ENCODE results near the gene CACNG1.
"Not testable (repeated sequence)": the region's sequence is repeated elsewhere in the genome, so short reads cannot be mapped to it uniquely, and the experiment has no call there.

The CACNG1 gene

DNA sequence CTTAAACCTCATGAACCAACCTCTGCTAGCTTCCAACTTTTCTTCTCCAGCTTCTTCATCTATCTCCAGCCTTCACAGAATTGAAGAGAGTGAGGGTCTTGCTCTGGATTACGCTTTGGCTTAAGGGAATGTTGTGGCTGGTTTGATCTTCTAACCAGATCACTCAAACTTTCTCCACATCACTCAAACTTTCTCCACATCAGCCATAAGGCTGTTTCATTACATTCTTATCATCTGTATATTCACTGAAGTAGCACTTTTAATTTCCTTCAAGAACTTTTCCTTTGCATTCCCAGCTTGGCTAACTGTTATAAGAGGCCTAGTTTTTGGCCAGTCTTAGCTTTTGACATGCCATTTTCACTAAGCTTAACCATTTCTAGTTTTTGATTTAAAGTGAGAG is 52.3 kb downstream of the CACNG1 start:
- DNase-seq (ENCODE audit: low read depth) = no peak
- TF ChIP-seq, protein P1, sequence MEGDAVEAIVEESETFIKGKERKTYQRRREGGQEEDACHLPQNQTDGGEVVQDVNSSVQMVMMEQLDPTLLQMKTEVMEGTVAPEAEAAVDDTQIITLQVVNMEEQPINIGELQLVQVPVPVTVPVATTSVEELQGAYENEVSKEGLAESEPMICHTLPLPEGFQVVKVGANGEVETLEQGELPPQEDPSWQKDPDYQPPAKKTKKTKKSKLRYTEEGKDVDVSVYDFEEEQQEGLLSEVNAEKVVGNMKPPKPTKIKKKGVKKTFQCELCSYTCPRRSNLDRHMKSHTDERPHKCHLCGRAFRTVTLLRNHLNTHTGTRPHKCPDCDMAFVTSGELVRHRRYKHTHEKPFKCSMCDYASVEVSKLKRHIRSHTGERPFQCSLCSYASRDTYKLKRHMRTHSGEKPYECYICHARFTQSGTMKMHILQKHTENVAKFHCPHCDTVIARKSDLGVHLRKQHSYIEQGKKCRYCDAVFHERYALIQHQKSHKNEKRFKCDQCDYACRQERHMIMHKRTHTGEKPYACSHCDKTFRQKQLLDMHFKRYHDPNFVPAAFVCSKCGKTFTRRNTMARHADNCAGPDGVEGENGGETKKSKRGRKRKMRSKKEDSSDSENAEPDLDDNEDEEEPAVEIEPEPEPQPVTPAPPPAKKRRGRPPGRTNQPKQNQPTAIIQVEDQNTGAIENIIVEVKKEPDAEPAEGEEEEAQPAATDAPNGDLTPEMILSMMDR (IDR thresholded peaks at IDR 0.05; ENCODE audit: control insufficient read depth, extremely low read depth, insufficient read depth) = no peak
- no peak overlapping the region for H3K4me3 ChIP-seq (ENCODE audit: low read depth, low read length)

- no peak overlapping the region for H3K4me3 ChIP-seq (ENCODE audit: low read depth, low read length)
- no peak for DNase-seq (ENCODE audit: low read depth)
- TF ChIP-seq, protein P1 (IDR thresholded peaks at IDR 0.05; ENCODE audit: control insufficient read depth, extremely low read depth, insufficient read depth) = no peak
Measured at GRCh38 chr17:67098006-67098405, 53.7 kb downstream of the CACNG1 start.

- not testable (repeated sequence) for H3K4me3 ChIP-seq (ENCODE audit: low read depth, low read length); DNase-seq (ENCODE audit: low read depth)
Measured at GRCh38 chr17:67104641-67105040, 60.3 kb downstream of the CACNG1 start.

GRCh38 chr17:67105213-67105612 is 60.9 kb downstream of the CACNG1 start:
- TF ChIP-seq, protein P1 (IDR thresholded peaks at IDR 0.05; ENCODE audit: control insufficient read depth, extremely low read depth, insufficient read depth) = no peak
- H3K4me3 ChIP-seq (ENCODE audit: low read depth, low read length) = no peak overlapping the region
- no peak for DNase-seq (ENCODE audit: low read depth)

Measured in LNCaP clone FGC (cell line).